H1 (cell line): ENCODE data around the gene MSI2. TPM values are rescaled to one million over a fixed set of nuclear protein-coding genes. Genes with fewer than 3 reads are reported as not detected.

ENCODE experiments used
- CTCF ChIA-PET: fragments of 300-600 bp; sonication (Branson Sonifier 250); formaldehyde crosslinking; loops from one replicate; lab custom pipeline; 2021; ENCODE audit not compliant: partially characterized antibody; lab: Charles Lee
- POLR2A ChIA-PET: fragments of 300-600 bp; sonication (Branson Sonifier 250); formaldehyde crosslinking; loops from one replicate; lab custom pipeline; 2021; ENCODE audit warnings: inconsistent platforms; ENCODE audit not compliant: partially characterized antibody; lab: Charles Lee
- DNase-seq, 2 experiments: peaks; one replicate each; pipeline versions ENCODE4 v3.0.0 to v3.0.0-alpha.2; 2010 to 2022; ENCODE audit warnings: low spot score in 2 of 2, low read depth in 1 of 2, mixed read lengths in 1 of 2
- FAIRE-seq: peaks from 2 replicates; lab custom pipeline; 2011; peaks lifted over from hg19 to GRCh38; lab: Jason Lieb, UNC
- H2AFZ ChIP-seq: 2 replicates; pipeline ENCODE4 v1.8.1; 2012; ENCODE audit warnings: low read length, inconsistent platforms
- H2AK5ac ChIP-seq: 2 replicates; pipeline ENCODE4 v1.6.1; 2013; ENCODE audit warnings: low read depth, low read length
- H2BK120ac ChIP-seq: replicated peaks from 2 replicates; pipeline ENCODE3; 2013; ENCODE audit warnings: low read depth, low read length, inconsistent platforms
- H2BK12ac ChIP-seq: 2 replicates; pipeline ENCODE4 v1.6.1; 2013; ENCODE audit warnings: low read depth, low read length
- H2BK15ac ChIP-seq: 2 replicates; pipeline ENCODE4 v1.6.1; 2013; ENCODE audit warnings: low read length
- H2BK20ac ChIP-seq: 2 replicates; pipeline ENCODE4 v1.6.1; 2013; ENCODE audit warnings: low read length
- H2BK5ac ChIP-seq: 2 replicates; pipeline ENCODE4 v1.6.1; 2013; ENCODE audit warnings: low read depth, low read length
- H3K14ac ChIP-seq: 2 replicates; pipeline ENCODE4 v1.6.1; 2013; ENCODE audit warnings: inconsistent platforms; ENCODE audit not compliant: insufficient read length
- H3K18ac ChIP-seq: 2 replicates; pipeline ENCODE4 v1.6.1; 2013; ENCODE audit warnings: low read length; ENCODE audit errors: extremely low read depth
- H3K23ac ChIP-seq: 2 replicates; pipeline ENCODE4 v1.6.1; 2013; ENCODE audit warnings: inconsistent platforms; ENCODE audit not compliant: insufficient read length
- H3K23me2 ChIP-seq: 2 replicates; pipeline ENCODE4 v1.6.1; 2013; ENCODE audit warnings: low read depth, low read length
- H3K27ac ChIP-seq: 2 replicates; pipeline ENCODE4 v1.6.1; 2011; ENCODE audit warnings: low read depth, low read length, inconsistent platforms
- H3K27me3 ChIP-seq, 4 experiments: replicated peaks in 1 of 4; 1 replicate in 1 of 4; 2 replicates in 3 of 4; pipeline versions ENCODE4 v1.6.1 to v1.8.1; 2011 to 2013; ENCODE audit warnings: low read length in 3 of 4, mild to moderate bottlenecking in 3 of 4, inconsistent platforms in 2 of 4, mixed read lengths in 2 of 4, moderate library complexity in 1 of 4; ENCODE audit not compliant: control insufficient read depth in 3 of 4, insufficient read depth in 3 of 4; ENCODE audit errors: extremely low read depth in 1 of 4
- H3K36me3 ChIP-seq, 4 experiments: 2 replicates each; pipeline versions ENCODE4 v1.6.1 to v1.8.1; 2011 to 2013; ENCODE audit warnings: mild to moderate bottlenecking in 4 of 4, low read length in 3 of 4, moderate library complexity in 2 of 4, control low read depth in 1 of 4, inconsistent platforms in 1 of 4; ENCODE audit not compliant: insufficient read depth in 4 of 4, control insufficient read depth in 2 of 4
- H3K4ac ChIP-seq: replicated peaks from 2 replicates; pipeline ENCODE3; 2013; ENCODE audit warnings: low read length, low read depth, mixed read lengths, inconsistent platforms; ENCODE audit not compliant: insufficient read length
- H3K4me1 ChIP-seq, 4 experiments: replicated peaks in 1 of 4; 1 replicate in 1 of 4; 2 replicates in 3 of 4; pipeline versions ENCODE4 v1.6.1 to v1.8.1; 2011 to 2013; ENCODE audit warnings: low read length in 3 of 4, inconsistent platforms in 2 of 4, mixed read lengths in 1 of 4; ENCODE audit not compliant: insufficient read depth in 4 of 4, control insufficient read depth in 3 of 4
- H3K4me2 ChIP-seq, 2 experiments: 2 replicates each; pipeline versions ENCODE4 v1.6.1 to v1.8.1; 2011 to 2013; ENCODE audit warnings: low read depth in 2 of 2, low read length in 2 of 2, control low read depth in 1 of 2, inconsistent platforms in 1 of 2, mild to moderate bottlenecking in 1 of 2; ENCODE audit not compliant: insufficient read depth in 1 of 2
- H3K4me3 ChIP-seq, 4 experiments: fragments of 200-600, 300-600 bp in 1 of 4; sonication (generic), shearing (Covaris generic), sonication (Bioruptor Twin) in 1 of 4; 2 replicates each; pipeline versions ENCODE4 v1.5.1 to v1.8.1; 2011 to 2016; ENCODE audit warnings: low read length in 4 of 4, low read depth in 3 of 4, control low read depth in 2 of 4, inconsistent platforms in 2 of 4, mild to moderate bottlenecking in 2 of 4, mixed read lengths in 1 of 4, moderate library complexity in 1 of 4; ENCODE audit not compliant: insufficient read depth in 2 of 4; ENCODE audit errors: extremely low read depth in 1 of 4
- H3K56ac ChIP-seq: replicated peaks from 2 replicates; pipeline ENCODE3; 2013; ENCODE audit warnings: low read depth, mild to moderate bottlenecking, mixed read lengths, low read length, inconsistent platforms; ENCODE audit not compliant: insufficient read length
- H3K79me1 ChIP-seq: 2 replicates; pipeline ENCODE4 v1.6.1; 2013; ENCODE audit warnings: low read depth, low read length, control low read depth
- H3K79me2 ChIP-seq, 2 experiments: 2 replicates each; pipeline versions ENCODE4 v1.6.1 to v1.8.1; 2012 to 2013; ENCODE audit warnings: low read length in 2 of 2, mild to moderate bottlenecking in 2 of 2, inconsistent platforms in 1 of 2; ENCODE audit not compliant: insufficient read depth in 2 of 2, control insufficient read depth in 1 of 2
- H3K9ac ChIP-seq, 4 experiments: replicated peaks in 1 of 4; 1 replicate in 1 of 4; 2 replicates in 3 of 4; pipeline versions ENCODE4 v1.6.1 to v1.8.1; 2011 to 2013; ENCODE audit warnings: low read depth in 3 of 4, low read length in 3 of 4, control low read depth in 2 of 4, mild to moderate bottlenecking in 2 of 4, moderate library complexity in 2 of 4, inconsistent platforms in 1 of 4; ENCODE audit errors: extremely low read depth in 1 of 4
- H3K9me3 ChIP-seq, 2 experiments: 2 replicates each; pipeline versions ENCODE4 v1.6.1 to v1.8.1; 2012 to 2013; ENCODE audit warnings: mild to moderate bottlenecking in 2 of 2, moderate library complexity in 2 of 2, control low read depth in 1 of 2, inconsistent platforms in 1 of 2, low read depth in 1 of 2, low read length in 1 of 2, mixed read lengths in 1 of 2; ENCODE audit not compliant: insufficient read depth in 2 of 2
- H4K20me1 ChIP-seq, 2 experiments: replicated peaks in 1 of 2; 2 replicates each; pipeline versions ENCODE3 to v1.8.1; 2011 to 2013; ENCODE audit warnings: inconsistent platforms in 2 of 2, low read length in 2 of 2, mild to moderate bottlenecking in 1 of 2; ENCODE audit not compliant: insufficient read depth in 2 of 2, control insufficient read depth in 1 of 2
- H4K5ac ChIP-seq: 2 replicates; pipeline ENCODE4 v1.6.1; 2013; ENCODE audit warnings: low read length, low read depth, mixed read lengths, inconsistent platforms; ENCODE audit not compliant: insufficient read length
- H4K8ac ChIP-seq: 2 replicates; pipeline ENCODE4 v1.8.0; 2013; ENCODE audit warnings: mild to moderate bottlenecking, moderate library complexity, low read length, inconsistent platforms; ENCODE audit not compliant: insufficient read depth; ENCODE audit errors: extremely low read depth
- H4K91ac ChIP-seq: replicated peaks from 2 replicates; pipeline ENCODE3; 2013; ENCODE audit warnings: low read length, mixed read lengths, inconsistent platforms; ENCODE audit not compliant: insufficient read length
- KDM5A ChIP-seq: fragments of 200-600 bp; IDR thresholded peaks from 2 replicates; pipeline ENCODE4 v1.7.1; 2012; ENCODE audit warnings: mild to moderate bottlenecking, low read length, inconsistent platforms, mixed read lengths
- NRF1 ChIP-seq: IDR thresholded peaks from 2 replicates; pipeline ENCODE4 v1.6.1; 2011; ENCODE audit warnings: mild to moderate bottlenecking, low read depth, low read length, improper control_type of control experiment
- SRF ChIP-seq: IDR thresholded peaks from 2 replicates; pipeline ENCODE4 v1.6.1; 2011; ENCODE audit warnings: mild to moderate bottlenecking, low read depth, low read length, moderate library complexity
- WGBS, 2 experiments: shearing (Covaris generic) in 1 of 2; methylation state at CpG; one replicate each; pipeline versions ENCODE4 v1.1.6 to v1.1.7; 2013 to 2015; ENCODE audit warnings: low lambda C conversion rate in 2 of 2, mixed read lengths in 2 of 2, inconsistent platforms in 1 of 2, low coverage in 1 of 2, missing lambda C conversion rate in 1 of 2; ENCODE audit not compliant: insufficient replicate concordance in 2 of 2, insufficient coverage in 1 of 2, insufficient read length in 1 of 2; ENCODE audit errors: extremely low coverage in 1 of 2, missing lambda C conversion rate in 1 of 2; 5-methylcytosine and 5-hydroxymethylcytosine counted together
- polyA plus RNA-seq, 7 experiments: library from polyadenylated mRNA; depleted of rRNA in 3 of 7; stranded (reverse) in 5 of 7; unstranded in 2 of 7; fragments of >200 nt in 5 of 7; fragments of 200-250 nt in 2 of 7; gene quantifications; 1 replicate in 5 of 7; 2 replicates in 1 of 7; 4 replicates in 1 of 7; pipeline versions ENCODE4 v1.2.1 to v1.2.3, GENCODE V29; 2011 to 2013; ENCODE audit warnings: missing spikeins in 2 of 7, mixed read lengths in 2 of 7
- total RNA-seq: library from RNA; stranded (reverse); fragmentation: NEBNext Ultra II Directional; extraction: Animal tissue kit (Norgen Biotek cat#: 25700); gene quantifications from 2 replicates; pipeline ENCODE4 v1.2.1, GENCODE V29; 2021

Gene MSI2
- total and polyA plus RNA-seq, 2 of the 8 experiments (the other 6 are each of a cell fraction or from before 2014, with no cell fraction given) = 36.7 to 80.6 TPM

GRCh38 chr17:57281887-57282286 is 25.6 kb downstream of the MSI2 start:
- H3K9ac ChIP-seq = no peak overlapping the region
- H3K23ac ChIP-seq = no peak overlapping the region
- H3K79me2 ChIP-seq = peaks cover 0 to 34% of the 10 kb centered on the region in 2 experiments; a peak in 2 of 4 replicates
- 91% methylated on average over 4 of the region's 4 CpGs; no CpG with 5 or more reads in 1 of the 2 experiments for WGBS, 2 experiments
- no peak overlapping the region for H3K4me2 ChIP-seq
- no peaks in the 10 kb centered on the region for H3K23me2 ChIP-seq
- no peak for FAIRE-seq
- no peak overlapping the region for H2AK5ac ChIP-seq
- no peak for DNase-seq
- no peaks in the 10 kb centered on the region for H3K27me3 ChIP-seq
- H2BK120ac ChIP-seq = no peak overlapping the region
- no peak overlapping the region for H4K5ac ChIP-seq
- no peaks in the 10 kb centered on the region for H3K9me3 ChIP-seq
- H3K36me3 ChIP-seq = peaks cover 0 to 15% (median 4%) of the 10 kb centered on the region in 4 experiments; a peak in 2 of 8 replicates
- no peak overlapping the region for H3K18ac ChIP-seq
- no peak overlapping the region for H4K91ac ChIP-seq
- H4K8ac ChIP-seq = no peak overlapping the region
- no peak overlapping the region for H2BK12ac ChIP-seq
- H3K14ac ChIP-seq = no peak overlapping the region
- H3K4ac ChIP-seq = no peak overlapping the region
- H3K79me1 ChIP-seq = peaks cover 12% of the 10 kb centered on the region
- no peak overlapping the region for H2BK20ac ChIP-seq
- TF ChIP-seq SRF = no peak
- no peak for TF ChIP-seq KDM5A
- TF ChIP-seq NRF1 = no peak
- TF ChIP-seq, all 59 proteins: peak for 0
- Histone ChIP-seq H2BK15ac (no peak overlapping the region), H2AFZ (no peak overlapping the region), H3K4me3 (no peak overlapping the region), H3K4me1 (peaks cover 8 to 21% (median 18%) of the 10 kb centered on the region in 4 experiments; a peak in 6 of 7 replicates), H4K20me1 (peaks cover 15 to 25% of the 10 kb centered on the region in 2 experiments), H3K56ac (no peak overlapping the region), H2BK5ac (no peak overlapping the region), H3K27ac (no peak overlapping the region)
- CTCF ChIA-PET = interaction anchor here (0.8 to 1.9 kb wide), 5 partner anchors 11 to 389 kb away, joined by 4 to 8 read pairs (median 4); no protein-coding TSS in a partner anchor
- POLR2A ChIA-PET = interaction anchor here (0.9 to 1.4 kb wide), 4 partner anchors 9 to 123 kb away, joined by 3 to 4 read pairs (median 3); no protein-coding TSS in a partner anchor
